GM10847 (cell line): ENCODE results near the gene TARP.

ENCODE experiments used
- POLR2A ChIP-seq: IDR thresholded peaks from 2 replicates; pipeline ENCODE4 v1.6.1; 2011; ENCODE audit not compliant: insufficient read length; ENCODE audit errors: extremely low read depth

TARP gene

DNA sequence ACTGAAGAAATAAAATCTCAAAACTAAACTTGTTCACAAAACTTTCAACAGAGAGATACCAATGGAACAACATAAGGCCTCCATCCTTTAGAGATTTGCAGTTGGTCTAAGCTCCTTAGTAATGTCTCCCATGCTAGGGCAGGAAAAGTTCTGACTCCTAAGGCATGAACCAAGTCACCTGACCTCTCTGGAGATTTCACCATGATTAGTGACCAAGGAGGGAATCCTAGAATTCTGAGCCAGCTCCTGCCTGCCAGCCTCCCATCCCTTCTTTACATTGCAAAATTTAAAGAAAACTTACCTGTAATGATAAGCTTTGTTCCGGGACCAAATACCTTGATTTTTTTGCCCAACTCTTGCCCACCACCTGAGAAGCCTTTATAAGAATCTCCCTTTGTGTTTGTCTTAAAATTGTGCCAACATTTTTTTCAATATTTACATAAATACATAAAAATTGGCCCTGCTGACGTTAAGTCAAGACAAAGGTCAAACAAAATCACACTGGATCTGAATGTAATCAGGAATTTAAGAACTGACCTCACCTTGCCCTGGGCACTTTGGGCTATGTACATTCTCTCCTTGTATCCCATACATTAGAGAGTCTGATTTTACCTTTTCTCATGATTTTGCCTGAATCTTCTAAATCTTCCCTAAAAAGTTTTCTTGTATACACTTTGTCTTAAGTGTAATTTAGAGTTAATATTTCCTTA is at the start of gene TARP:
Gene TARP (minus strand): TSS at position 351 of the 710 bp plus-strand sequence.
- TF ChIP-seq POLR2A: no peak

DNA sequence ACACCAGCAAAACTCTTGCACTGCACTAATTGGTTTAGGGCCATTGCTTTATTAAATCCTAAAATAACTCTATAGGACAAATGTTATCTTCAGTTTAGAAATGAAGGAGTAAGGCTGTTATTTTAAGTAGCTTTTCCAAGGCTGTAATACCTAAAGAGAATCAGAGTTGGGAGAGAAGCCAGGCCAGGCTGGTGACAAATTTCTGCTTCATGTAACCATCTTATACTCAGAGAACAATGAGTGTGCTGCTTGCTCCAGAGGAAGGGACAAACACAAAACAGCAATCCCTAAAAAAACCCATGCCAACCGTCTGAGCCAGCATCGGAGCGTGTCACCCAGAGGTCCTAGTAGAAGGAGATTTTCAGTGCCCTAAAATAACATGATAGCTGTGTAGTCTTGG is 49.7 kb upstream of the TARP start:
- no peak for TF ChIP-seq POLR2A

DNA sequence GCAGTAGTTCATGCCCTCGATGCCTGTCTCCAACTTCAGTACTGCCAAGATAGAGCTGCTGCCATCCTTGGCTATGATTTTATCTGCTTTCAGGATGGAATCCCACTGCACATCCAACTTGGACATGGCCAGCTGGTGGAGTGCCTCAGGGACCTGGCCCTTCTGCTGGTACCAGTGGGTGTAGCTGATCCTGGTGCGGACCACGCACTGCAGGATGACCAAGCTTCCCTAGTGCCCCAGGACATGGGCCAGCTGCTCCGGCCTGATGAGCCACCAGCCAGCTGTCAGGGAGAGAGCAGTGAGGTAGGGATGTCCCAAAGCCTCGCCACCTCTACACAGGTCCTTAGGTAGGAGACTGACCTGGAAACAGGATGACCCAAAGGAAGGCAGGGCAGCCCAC is 49.0 kb upstream of the TARP start:
- TF ChIP-seq POLR2A: no peak

DNA sequence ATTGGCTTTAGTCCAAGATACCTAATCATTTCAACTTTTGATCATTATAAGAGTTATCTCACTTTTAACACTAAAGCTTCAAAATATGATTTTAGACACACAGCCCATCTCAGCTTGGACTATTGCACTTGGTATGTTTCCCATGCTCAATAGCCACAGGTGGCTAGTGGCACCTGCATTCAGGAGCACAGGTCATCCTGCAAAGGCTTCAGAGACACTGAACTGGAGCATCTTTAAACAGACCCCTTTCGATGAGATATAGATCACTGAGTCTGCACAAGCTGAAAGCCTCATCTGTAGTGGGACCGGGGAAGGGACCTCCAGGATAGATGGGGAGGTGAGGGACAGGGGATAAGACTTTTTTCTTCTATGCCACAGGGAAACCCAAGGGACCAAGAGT is 48.5 kb upstream of the TARP start:
- TF ChIP-seq POLR2A: no peak

DNA sequence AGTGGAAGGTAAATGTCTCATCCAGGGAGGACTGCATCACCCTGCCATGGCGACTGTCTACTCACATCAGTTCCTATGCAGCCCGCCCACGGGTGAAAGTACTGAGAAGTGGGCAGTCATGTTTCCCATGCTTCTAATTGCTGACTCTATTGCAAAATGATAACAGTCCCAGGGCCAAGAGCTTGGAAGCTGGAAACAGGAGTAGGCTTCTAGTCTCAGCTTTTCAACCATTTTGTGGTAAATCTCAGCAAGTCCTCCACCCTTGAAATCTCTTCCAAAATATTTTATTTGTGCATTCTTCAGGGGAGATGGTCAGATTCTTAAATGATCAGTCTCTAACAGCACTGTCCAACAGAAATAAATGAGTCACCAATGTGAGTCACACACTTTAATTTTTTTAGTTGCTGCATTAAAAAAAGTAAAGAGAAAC is 48.1 kb upstream of the TARP start:
- no peak for TF ChIP-seq POLR2A

DNA sequence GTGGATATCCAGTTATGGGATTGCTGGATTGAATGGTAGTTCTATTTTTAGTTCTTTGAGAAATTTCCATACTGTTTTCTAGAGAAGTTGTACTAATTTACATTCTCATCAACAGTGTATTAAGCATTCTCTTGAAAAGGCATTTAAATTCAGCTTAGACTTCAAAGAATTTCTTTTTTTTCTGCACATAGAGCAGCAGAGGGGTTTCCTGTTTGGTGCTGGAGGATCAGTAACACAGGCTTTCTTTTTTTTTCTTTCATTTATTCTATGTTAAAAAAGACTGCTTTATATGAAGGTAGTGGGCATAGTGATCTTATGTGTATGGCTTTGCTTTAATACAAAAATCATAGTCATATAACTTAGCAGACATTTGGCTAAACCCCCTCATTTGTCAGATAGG is 47.6 kb upstream of the TARP start:
- no peak for TF ChIP-seq POLR2A

DNA sequence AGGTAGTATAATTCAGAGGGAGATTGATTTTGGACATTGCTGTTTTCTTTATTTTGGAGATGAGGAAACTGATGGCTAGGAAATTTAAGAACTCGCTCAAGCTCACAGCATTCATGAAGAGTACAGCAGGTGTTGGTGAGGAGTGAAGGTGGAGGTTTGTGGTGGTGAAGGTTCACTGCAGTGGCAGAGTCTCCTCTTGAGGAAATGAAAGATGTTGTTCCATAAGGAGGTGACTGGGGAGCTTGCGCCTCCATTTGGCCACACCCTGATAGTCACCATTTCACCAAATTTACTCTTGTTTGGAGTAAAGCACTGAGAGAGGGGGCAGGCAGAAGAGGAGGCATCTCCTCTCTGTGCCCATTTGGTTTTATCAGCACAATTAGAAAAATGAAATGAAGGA is 46.4 kb upstream of the TARP start:
- TF ChIP-seq POLR2A: no peak

DNA sequence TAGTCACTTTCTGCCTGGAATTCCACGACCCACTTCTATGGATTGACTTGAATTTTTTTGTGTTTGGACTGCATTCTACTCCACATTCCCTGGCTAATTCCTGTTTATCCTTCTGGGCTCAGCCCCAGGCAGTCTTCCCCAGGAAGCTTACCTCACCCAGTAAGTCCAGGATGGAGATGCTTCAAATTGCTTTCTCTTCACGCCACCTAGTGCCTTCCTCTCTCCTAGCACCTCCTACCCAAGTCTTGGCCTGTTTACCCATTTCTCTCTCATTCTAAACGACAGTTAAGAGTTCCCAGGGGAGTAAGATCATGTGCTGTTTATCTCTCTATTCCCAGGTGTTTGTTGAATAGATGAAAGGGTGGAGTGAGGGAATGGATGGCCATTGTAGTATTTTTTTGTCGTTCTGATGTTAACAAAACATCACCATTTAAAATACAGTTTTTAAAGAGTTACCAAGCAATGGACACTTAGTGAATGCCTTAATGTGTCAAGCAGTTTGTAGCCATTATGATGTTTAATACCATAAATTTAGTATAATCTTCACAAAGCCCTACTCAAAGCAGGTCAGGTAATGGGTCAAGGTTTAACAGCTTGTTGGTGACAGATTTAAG is 45.5 kb upstream of the TARP start:
- no peak for TF ChIP-seq POLR2A

DNA sequence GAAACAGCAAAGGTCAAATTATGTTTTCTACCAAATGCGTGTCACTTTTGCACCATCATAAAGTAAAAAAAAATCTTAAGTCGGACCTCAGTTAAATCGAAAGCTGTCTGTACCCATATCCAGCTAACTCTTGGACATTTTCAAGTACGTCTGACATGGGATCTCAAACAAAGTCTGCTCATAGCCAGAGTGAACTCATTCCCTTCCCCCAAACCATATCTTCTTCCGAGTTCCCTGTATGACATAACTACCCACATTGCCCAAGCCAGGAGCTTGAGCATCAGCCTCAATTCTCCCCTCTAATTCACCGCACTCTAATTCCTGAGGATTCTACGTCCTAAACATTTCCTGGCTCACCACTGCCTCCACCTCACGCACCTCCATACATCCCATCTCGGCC is 44.8 kb upstream of the TARP start:
- TF ChIP-seq POLR2A: no peak

DNA sequence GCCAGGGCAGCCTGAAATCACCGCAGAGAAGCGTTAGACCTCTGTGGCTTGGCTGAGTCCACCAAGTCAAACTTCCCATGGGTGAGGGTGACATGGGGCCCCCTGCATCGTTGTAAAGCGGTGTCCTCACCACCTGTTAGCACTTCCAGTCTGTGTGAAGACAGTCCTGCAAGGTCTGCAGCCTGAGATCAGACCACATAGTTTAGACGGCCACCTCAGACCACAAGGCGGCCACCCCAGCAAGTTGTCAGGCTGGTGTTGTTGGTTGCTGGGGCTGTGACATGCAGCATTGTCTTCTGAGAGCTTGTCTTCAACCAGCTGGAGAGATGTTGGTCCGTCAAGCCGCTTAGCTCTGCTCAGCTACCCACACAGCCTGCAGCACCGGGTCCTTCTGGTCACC is 44.1 kb upstream of the TARP start:
- no peak for TF ChIP-seq POLR2A

DNA sequence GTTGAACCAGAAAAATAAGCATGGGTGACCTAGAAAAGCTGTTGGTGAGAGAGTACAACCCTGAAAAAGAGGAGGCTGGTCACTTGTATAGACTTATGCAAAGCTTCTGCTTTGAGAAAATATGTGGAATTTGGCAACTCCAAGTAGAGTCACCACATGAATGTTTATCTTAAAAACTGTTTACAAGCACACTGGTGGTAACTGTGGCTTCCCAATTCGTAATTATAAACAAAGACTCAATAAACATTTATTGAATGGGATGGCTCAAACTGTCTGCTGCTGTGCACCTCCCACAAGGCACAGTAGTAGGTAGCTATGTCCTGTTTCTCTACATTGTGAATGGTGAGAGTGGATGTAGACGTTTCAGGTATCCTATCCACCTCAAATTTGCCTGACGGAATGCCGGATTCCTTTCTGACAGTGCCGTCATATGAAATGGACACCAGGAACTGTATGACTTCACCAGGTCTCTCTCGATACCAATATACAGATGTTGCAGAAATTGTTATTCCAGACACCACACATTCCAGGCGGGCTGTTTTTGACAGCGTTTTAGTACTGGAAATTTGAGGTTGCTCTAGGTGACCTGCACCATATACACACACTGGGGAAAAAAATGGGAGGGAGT is 43.4 kb upstream of the TARP start:
- no peak for TF ChIP-seq POLR2A

DNA sequence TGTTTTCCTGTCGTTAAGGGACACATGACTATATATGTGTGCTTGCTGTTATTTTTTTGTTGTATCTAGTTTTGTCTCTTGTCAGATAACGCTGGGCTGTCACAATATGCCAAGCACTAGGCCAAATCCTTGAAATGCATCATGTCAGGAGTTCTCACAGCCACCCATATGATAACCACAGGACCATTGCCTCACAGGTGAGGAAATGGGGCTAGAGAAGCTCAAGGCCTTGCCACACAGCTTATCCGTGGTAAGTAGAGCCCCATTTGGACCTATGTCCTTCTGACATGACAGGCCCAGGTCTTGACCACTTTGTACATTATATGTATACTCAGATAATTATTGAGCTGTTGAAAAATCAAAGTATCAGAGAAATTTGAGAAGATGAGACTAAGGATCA is 42.0 kb upstream of the TARP start:
- TF ChIP-seq POLR2A: no peak

DNA sequence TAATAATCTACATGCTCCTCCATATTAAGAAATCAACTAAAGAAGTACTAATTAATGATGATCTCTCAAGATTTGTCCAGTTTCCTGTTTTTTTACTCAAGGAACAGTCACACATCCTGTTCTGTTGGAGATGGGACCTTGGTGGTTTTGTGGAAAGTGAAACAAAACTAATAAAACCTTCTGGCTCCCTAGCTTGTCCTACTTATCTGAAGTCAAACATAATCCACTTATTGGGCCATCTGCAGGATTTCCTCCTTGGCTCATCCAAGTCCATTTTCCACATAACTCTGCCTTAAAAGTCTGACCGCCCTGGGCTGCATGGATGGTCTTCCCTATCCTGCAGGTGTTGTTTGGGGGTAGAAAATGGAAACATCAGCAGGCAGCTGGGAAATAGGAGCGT is 39.4 kb upstream of the TARP start:
- TF ChIP-seq POLR2A: no peak

DNA sequence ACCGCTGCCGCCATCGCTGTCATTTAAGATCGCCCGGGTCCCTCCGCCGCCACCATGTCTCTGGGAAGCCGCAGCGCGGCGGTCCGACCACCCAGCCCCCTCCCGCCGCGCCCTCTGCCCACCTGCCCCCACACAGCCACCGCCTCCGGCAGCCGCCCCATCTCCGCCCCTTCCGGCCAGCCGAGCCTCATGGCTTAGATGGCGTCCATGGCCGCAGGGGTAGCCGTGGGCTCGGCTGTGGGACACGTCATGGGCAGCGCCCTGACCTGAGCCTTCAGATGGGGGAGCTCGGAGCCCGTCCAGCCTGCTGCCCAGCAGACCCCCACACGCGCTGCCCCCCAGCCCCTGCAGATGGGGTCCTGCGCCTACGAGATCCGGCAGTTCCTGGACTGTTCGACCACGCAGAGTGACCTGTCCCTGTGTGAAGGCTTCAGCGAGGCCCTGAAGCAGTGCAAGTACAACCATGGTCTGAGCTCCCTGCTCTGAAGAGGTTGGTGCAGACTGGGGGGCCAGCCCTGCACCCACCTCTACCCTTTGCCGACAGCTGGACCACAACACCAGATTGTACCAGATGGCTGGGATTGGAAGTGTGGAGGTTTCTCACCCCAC is 38.0 kb upstream of the TARP start:
- peak; percentile 36 for TF ChIP-seq POLR2A

DNA sequence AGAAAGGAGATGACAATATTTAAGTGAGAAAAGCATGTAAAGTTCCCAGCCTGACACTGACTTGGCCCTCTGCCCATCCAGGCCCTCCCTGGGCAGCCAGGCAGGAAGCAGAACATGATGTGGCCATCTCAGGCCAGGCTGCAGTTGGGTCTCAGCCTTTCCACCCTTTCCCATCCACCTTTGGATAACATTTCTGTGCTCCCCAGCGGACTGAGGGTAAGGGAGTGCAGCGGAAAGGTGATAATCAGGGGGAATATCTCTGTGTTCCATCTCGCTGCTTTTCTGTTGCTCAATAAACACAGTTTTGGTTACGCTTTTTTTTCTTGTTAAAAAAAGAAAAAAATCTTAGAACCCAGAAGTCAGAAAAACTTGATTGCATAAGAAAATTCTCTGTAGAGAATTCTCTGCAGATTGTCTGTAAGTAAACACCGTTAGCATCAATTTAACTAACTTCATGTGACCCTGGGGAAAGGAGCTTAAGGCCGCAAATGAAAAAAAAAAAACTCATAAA is 37.2 kb upstream of the TARP start:
- TF ChIP-seq POLR2A: no peak

DNA sequence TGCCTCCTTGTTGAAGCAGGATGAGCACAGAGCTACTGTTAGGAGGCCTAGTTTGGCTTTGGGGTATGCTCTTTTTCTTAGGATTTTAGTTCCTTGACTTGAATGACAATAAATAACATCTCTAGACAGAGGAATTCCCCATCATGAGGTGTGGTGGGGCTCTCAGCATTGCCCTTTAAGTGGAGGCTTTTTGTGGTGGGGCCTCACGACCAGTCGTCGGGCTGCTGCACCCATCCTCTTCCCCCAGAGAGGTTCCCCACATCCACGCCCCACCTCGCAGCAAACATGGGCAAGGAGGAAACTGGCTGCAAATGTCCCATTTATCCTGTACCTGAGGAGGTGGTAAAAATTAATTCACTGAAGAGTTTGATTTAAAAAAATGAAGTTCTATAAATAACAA is 36.1 kb upstream of the TARP start:
- TF ChIP-seq POLR2A: no peak

DNA sequence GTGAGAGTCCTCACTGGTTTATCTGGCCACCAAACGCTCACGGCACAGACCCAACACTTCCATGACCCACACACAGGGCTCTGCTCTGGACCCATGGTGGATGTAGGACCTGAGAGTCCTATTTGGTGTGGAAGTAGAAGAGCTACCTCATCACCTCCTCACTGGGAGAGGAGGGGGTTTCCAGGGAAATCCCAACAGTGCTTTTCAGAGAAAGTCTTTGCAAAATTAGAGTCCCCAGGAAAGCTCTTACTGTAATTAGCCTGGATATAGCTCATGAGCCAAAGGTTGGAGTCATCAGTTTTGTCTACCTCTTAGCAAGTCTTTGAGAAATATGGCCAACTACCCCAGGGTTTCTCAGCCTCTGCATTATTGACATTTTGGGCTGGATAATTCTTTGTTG is 34.7 kb upstream of the TARP start:
- no peak for TF ChIP-seq POLR2A

DNA sequence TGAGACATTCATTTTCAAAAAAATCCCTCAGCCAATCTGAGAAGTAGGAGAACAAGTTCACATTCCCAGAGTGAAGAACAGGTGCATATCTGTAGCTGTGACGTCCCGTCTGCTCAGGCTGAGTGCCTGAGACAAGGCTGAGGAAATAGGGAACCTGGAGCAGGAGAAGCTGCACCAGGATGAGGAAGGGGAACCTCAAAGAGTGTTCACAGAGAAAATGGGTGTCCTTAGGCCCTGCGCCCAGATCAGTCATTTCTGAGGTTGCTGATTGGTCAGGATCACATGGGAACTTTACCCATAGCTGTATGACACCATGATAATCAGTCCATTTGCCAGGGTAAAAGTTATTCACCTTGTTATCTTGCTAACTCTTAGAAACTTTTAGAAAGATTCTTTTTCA is 34.2 kb upstream of the TARP start:
- no peak for TF ChIP-seq POLR2A
